Endothelial cell of umbilical vein (primary cell): ENCODE data around the gene TEX22. TPM values are rescaled to one million over a fixed set of nuclear protein-coding genes. Genes with fewer than 3 reads are reported as not detected.
A peak's percentile ranks its signal among the peaks of the same experiment; 100 is the strongest.

ENCODE experiments used
- BruUV-seq: library from RNA; stranded (reverse); fragments of 400-500 nt; replicated peaks from 2 replicates; lab custom pipeline; 2021; lab: Mats Ljungman, UMichigan
- CTCF ChIA-PET: fragments of 300-600, 350-600 bp; sonication (Branson Sonifier 250); formaldehyde crosslinking; loops from one replicate; lab custom pipeline; 2021; ENCODE audit warnings: antibody characterized with exemption, inconsistent platforms; lab: Charles Lee
- POLR2A ChIA-PET: fragments of 300-600, 350-600 bp; sonication (Branson Sonifier 250); formaldehyde crosslinking; loops from one replicate; lab custom pipeline; 2021; ENCODE audit warnings: antibody characterized with exemption, inconsistent platforms; lab: Charles Lee
- DNase-seq: peaks from one replicate; pipeline ENCODE4 v3.0.0-alpha.2; 2011; ENCODE audit warnings: low read depth, low spot score
- FAIRE-seq: peaks from 2 replicates; lab custom pipeline; 2011; peaks lifted over from hg19 to GRCh38; lab: Jason Lieb, UNC
- H2AFZ ChIP-seq: 2 replicates; pipeline ENCODE4 v1.6.0; 2012; ENCODE audit warnings: low read depth, low read length, control low read depth, inconsistent platforms
- H3K27ac ChIP-seq: 2 replicates; pipeline ENCODE4 v1.5.1; 2011; ENCODE audit warnings: low read depth, mild to moderate bottlenecking, control low read depth, low read length, moderate library complexity; ENCODE audit not compliant: insufficient read depth
- H3K27me3 ChIP-seq, 2 experiments: 2 replicates each; pipeline versions ENCODE4 v1.6.0 to v1.6.1; 2011; ENCODE audit warnings: low read length in 2 of 2, mixed read lengths in 1 of 2; ENCODE audit not compliant: control insufficient read depth in 2 of 2, insufficient read depth in 2 of 2
- H3K36me3 ChIP-seq, 2 experiments: 2 replicates in 1 of 2; 3 replicates in 1 of 2; pipeline ENCODE4 v1.5.1; 2011; ENCODE audit warnings: low read length in 2 of 2, mild to moderate bottlenecking in 1 of 2, moderate library complexity in 1 of 2; ENCODE audit not compliant: control insufficient read depth in 2 of 2, insufficient read depth in 2 of 2; ENCODE audit errors: extremely low read depth in 1 of 2
- H3K4me1 ChIP-seq: 3 replicates; pipeline ENCODE4 v1.5.1; 2011; ENCODE audit warnings: mild to moderate bottlenecking, low read length; ENCODE audit not compliant: control insufficient read depth, insufficient read depth; ENCODE audit errors: extremely low read depth
- H3K4me2 ChIP-seq: 2 replicates; pipeline ENCODE4 v1.6.1; 2011; ENCODE audit warnings: low read length, control low read depth, mixed read lengths; ENCODE audit not compliant: insufficient read depth
- H3K4me3 ChIP-seq, 3 experiments: fragments of 200-600 bp in 1 of 3; sonication (generic), shearing (Covaris generic) in 1 of 3; replicated peaks in 1 of 3; 2 replicates each; pipeline ENCODE4 v1.5.1; 2011 to 2016; ENCODE audit warnings: control low read depth in 3 of 3, low read length in 3 of 3, mild to moderate bottlenecking in 2 of 3, inconsistent platforms in 1 of 3, low read depth in 1 of 3, moderate library complexity in 1 of 3; ENCODE audit not compliant: insufficient read depth in 1 of 3
- H3K79me2 ChIP-seq: 2 replicates; pipeline ENCODE4 v1.6.0; 2012; ENCODE audit warnings: low read length, inconsistent platforms; ENCODE audit not compliant: control insufficient read depth, insufficient read depth
- H3K9ac ChIP-seq: replicated peaks from 2 replicates; pipeline ENCODE3; 2011; ENCODE audit warnings: low read length, control low read depth; ENCODE audit not compliant: insufficient read depth; ENCODE audit errors: extremely low read depth
- H3K9me1 ChIP-seq: replicated peaks from 3 replicates; pipeline ENCODE4 v1.6.0; 2011; ENCODE audit warnings: mild to moderate bottlenecking, low read length; ENCODE audit not compliant: control insufficient read depth, insufficient read depth; ENCODE audit errors: extremely low read depth
- H3K9me3 ChIP-seq: replicated peaks from 2 replicates; pipeline ENCODE4 v1.5.1; 2012; ENCODE audit warnings: low read length, inconsistent platforms; ENCODE audit not compliant: control insufficient read depth, insufficient read depth
- H4K20me1 ChIP-seq: replicated peaks from 2 replicates; pipeline ENCODE3; 2011; ENCODE audit warnings: mild to moderate bottlenecking, low read length; ENCODE audit not compliant: control insufficient read depth, insufficient read depth; ENCODE audit errors: extremely low read depth
- EZH2 ChIP-seq: IDR thresholded peaks from 2 replicates; pipeline ENCODE4 v1.6.1; 2012; ENCODE audit warnings: borderline replicate concordance, low read depth, mild to moderate bottlenecking, moderate library complexity, low read length, inconsistent platforms; ENCODE audit not compliant: severe bottlenecking
- FOS ChIP-seq: IDR thresholded peaks from 2 replicates; pipeline ENCODE4 v1.6.1; 2011; ENCODE audit warnings: mild to moderate bottlenecking, low read length, moderate library complexity, borderline replicate concordance; ENCODE audit not compliant: insufficient read depth
- GATA2 ChIP-seq: IDR thresholded peaks from 2 replicates; pipeline ENCODE4 v1.7.0; 2011; ENCODE audit warnings: low read depth, mild to moderate bottlenecking, moderate library complexity, mixed read lengths, low read length; ENCODE audit not compliant: insufficient read length, insufficient read depth
- JUN ChIP-seq: IDR thresholded peaks from 2 replicates; pipeline ENCODE4 v1.6.1; 2011; ENCODE audit warnings: borderline replicate concordance, low read depth; ENCODE audit not compliant: insufficient read length, insufficient read depth
- MYC ChIP-seq: IDR thresholded peaks from one replicate; pipeline ENCODE4 v1.6.1; 2011; ENCODE audit warnings: mild to moderate bottlenecking, low read depth, low read length
- POLR2A ChIP-seq: IDR thresholded peaks from 2 replicates; pipeline ENCODE4 v1.6.1; 2012; ENCODE audit warnings: low read depth, mild to moderate bottlenecking, control low read depth, low read length
- POLR2AphosphoS5 ChIP-seq: IDR thresholded peaks from 2 replicates; pipeline ENCODE4 v1.6.1; 2012; ENCODE audit warnings: low read depth, mild to moderate bottlenecking, control low read depth, low read length, moderate library complexity; ENCODE audit not compliant: insufficient read depth
- dilution Hi-C: fragments of 300-500 bp; cut with MboI; formaldehyde crosslinking; loops from one replicate; pipeline ENCODE4 v1.15.0; 2019; ENCODE audit warnings: low sequenced_read_pairs; ENCODE audit not compliant: extremely low pct_ligation_motif_present
- intact Hi-C: fragments of 100-400 bp; cut with micrococcal nuclease; formaldehyde crosslinking; loops from one replicate; pipeline ENCODE4 v1.10.0; 2022
- polyA plus RNA-seq, 4 experiments: library from polyadenylated mRNA; depleted of rRNA in 3 of 4; stranded (reverse) in 3 of 4; unstranded in 1 of 4; fragments of >200 nt; gene quantifications; 2 replicates each; pipeline versions ENCODE4 v1.2.1 to v1.2.3, GENCODE V29; 2011 to 2012; ENCODE audit warnings: missing spikeins in 1 of 4
- total RNA-seq: library from RNA; stranded (reverse); gene quantifications from 2 replicates; pipeline ENCODE4 v1.2.3, GENCODE V29; 2021
- TF ChIP-seq, protein P1 (sequence below): IDR thresholded peaks from 2 replicates; pipeline ENCODE4 v1.6.1; 2011; ENCODE audit not compliant: insufficient read depth, insufficient read length
- TF ChIP-seq, protein P2 (sequence below), 2 donors: IDR thresholded peaks; 1 replicate in 1 of 2; 2 replicates in 1 of 2; pipeline ENCODE4 v1.5.1; 2011; ENCODE audit warnings: low read length in 2 of 2, mild to moderate bottlenecking in 2 of 2, moderate library complexity in 2 of 2, control low read depth in 1 of 2, inconsistent platforms in 1 of 2, low read depth in 1 of 2; ENCODE audit not compliant: insufficient read depth in 1 of 2; ENCODE audit errors: extremely low read depth in 1 of 2

Gene TEX22
- total and polyA plus RNA-seq, 2 donors (not counting 3 experiments of a cell fraction or from before 2014, with no cell fraction given), result 0.06 to 1.1 TPM

DNA sequence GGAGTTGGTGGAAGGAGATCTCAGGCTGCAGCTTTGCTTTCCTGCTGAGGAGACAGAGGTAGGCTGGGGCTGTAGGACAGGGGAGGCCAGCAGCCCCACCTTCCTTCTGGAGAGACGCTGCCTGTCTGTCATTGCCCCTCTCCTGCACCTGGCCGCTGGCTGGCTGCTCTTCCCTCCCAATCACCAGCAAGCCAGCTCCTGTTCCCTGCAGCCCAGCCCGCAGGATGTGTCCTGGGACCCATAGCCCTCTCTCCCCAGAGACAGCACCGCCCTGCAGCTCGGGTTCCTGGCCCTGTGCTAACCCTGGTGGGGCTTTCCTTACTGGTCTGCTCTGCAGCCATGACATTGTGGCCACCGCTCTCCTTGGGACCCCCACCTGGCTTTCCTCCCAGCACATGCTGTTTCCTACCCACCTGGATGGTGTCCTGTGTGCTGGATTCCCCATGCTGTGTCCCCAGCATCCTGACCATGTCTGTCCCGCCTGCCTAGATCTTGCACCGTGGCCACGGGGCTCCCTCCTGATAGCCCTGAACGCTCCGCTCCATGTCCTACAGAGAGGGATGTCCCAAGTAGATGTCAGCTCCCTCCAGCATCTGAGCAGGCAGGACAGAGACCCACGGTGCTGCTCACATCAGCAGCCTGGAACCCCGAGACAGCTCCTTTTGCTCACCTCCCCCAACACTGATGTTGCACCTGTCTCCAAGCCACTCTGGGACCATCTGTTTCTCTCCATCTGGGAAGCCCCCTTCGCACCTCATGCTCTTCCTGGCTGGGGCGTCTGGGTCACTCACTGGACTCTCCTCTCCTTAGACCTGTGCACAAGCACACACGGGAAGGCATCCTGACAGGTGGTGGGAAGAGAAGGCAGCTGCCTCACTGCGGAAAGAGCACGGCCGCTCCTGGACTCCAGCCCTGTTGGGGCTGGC is 20.2 kb downstream of the TEX22 start:
- ChIA-PET CTCF (interaction anchor here (1.0 to 1.6 kb wide), 2 partner anchors 16 to 30 kb away, joined by 3 to 5 read pairs; no protein-coding TSS in a partner anchor), POLR2A (no interaction called here)
- Histone ChIP-seq H2AFZ (no peak overlapping the region), H3K4me2 (no peak overlapping the region), H3K27me3 (no peaks in the 10 kb centered on the region), H3K9ac (no peak overlapping the region), H3K9me1 (no peaks in the 10 kb centered on the region), H3K4me3 (peak overlapping the region in 1 of 3 experiments; percentile 50), H4K20me1 (no peaks in the 10 kb centered on the region), H3K79me2 (peaks cover 39% of the 10 kb centered on the region), H3K36me3 (no peaks in the 10 kb centered on the region), H3K4me1 (peaks cover 24% of the 10 kb centered on the region), H3K9me3 (no peaks in the 10 kb centered on the region), H3K27ac (no peak overlapping the region)
- FAIRE-seq (no peak), DNase-seq (no peak)
- TF ChIP-seq POLR2AphosphoS5 (no peak), JUN (no peak), EZH2 (no peak), FOS (no peak), GATA2 (no peak), MYC (no peak), POLR2A (no peak)
- TF ChIP-seq, protein P1, sequence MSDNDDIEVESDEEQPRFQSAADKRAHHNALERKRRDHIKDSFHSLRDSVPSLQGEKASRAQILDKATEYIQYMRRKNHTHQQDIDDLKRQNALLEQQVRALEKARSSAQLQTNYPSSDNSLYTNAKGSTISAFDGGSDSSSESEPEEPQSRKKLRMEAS, result no peak
- TF ChIP-seq, protein P2, sequence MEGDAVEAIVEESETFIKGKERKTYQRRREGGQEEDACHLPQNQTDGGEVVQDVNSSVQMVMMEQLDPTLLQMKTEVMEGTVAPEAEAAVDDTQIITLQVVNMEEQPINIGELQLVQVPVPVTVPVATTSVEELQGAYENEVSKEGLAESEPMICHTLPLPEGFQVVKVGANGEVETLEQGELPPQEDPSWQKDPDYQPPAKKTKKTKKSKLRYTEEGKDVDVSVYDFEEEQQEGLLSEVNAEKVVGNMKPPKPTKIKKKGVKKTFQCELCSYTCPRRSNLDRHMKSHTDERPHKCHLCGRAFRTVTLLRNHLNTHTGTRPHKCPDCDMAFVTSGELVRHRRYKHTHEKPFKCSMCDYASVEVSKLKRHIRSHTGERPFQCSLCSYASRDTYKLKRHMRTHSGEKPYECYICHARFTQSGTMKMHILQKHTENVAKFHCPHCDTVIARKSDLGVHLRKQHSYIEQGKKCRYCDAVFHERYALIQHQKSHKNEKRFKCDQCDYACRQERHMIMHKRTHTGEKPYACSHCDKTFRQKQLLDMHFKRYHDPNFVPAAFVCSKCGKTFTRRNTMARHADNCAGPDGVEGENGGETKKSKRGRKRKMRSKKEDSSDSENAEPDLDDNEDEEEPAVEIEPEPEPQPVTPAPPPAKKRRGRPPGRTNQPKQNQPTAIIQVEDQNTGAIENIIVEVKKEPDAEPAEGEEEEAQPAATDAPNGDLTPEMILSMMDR (IDR thresholded peaks at IDR 0.05; ENCODE audit: extremely low read depth in 1 of 2, insufficient read depth in 1 of 2, low read depth in 1 of 2, low read length in 2 of 2), result no peak
- dilution Hi-C loops (no loop called here), intact Hi-C loops (loop anchor here (10.0 kb wide), 1 partner anchor 114 kb away; the partner anchor contains the start of gene BRF1)
- no TSS peak for BruUV-seq
